NCI-H2081 (cell line): ENCODE measurements around the gene KPTN.

Source experiments
- DNase-seq, 2 experiments: peaks; one replicate each; lab custom pipeline; 2025; lab: John Stamatoyannopoulos, UW

The KPTN gene

DNA sequence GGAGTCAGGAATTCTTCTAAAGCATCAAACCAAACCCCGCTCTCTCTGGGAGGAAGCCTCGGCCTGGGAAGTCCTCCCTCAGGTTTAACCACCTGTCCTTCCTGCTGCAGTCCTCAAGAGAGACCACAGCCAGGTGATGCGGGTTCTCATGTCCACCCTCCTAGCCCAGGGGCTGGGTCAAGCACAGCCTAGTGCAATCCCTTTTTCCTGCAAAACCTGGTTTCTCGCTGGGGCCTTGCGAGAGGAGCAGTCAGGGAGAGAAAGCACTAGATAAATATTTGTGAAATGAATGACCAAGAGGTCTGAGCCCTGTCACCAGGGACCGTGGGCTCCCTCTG, 14.7 kb downstream of the KPTN start:
- DNase-seq, result no peak

DNA sequence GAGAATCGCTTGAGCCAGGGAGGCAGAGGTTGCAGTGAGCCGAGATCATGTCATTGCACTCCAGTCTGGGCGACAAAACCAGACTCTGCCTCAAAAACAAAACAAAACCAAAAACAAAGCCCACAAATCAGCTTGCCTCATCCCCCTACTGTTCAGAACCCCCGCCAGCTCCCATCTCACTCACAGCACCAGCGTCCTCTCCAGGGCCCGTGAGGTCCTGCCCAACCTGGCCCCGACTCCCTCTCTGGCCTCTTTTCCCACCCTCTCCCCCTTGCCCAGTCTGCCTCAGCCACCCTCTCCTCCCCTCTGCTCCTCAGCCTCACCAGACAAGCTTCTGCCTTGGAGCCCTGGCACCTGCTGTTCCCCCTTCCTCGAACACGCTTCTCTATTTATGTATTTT, 16.1 kb downstream of the KPTN start:
- DNase-seq, result no peak

DNA sequence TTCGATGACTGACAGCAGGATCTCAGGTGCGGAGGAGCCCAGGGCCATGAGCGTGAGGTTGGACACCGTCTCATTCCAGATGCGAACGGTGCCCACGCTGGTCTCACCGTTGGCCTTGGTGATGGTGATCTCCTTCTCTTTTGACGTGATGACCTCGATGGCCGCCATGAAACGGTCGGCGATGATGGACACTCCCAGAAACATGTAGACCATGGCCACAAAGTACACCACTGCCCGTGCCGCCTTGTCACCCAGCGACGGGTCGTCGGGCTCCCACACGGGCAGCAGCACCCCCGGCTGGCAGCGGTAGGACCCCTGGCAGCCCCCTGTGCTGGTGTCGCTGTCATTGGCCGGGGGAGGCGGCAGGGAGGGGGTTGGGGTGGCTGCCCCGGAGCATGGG, 18.1 kb downstream of the KPTN start:
- no peak for DNase-seq

DNA sequence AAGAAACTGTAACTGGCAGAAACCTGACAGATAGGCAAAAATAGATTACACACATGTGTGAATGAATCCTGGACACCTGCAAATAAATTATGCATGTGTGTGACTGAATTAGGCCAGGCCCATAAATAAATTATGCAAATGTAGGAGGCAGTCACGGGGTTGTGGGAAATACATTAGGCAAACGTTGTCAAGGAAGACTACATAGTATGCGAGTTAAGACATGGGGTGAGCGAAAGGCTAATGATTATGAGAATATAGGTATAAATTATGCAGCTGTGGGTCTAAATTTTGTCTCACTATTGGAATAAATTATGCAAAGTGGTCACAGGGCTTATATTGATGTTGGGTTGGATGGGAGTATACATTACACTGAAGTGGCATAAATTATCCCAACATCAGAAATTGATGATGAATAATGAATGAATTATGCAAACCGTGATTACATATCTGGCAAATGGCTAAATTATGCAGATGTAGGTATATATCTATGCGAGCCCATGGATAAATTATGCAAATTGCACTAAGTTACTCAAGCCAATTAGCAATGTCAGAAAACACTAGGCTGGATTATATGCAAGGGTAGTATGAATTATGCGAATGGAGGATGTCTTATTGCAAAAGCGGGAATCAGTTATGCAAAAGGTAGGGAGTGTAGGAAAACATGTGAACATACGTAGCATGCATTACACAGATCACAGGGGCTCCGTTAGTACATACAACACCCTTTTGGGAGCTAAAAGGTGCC, 19.2 kb downstream of the KPTN start:
- DNase-seq, result no peak

DNA sequence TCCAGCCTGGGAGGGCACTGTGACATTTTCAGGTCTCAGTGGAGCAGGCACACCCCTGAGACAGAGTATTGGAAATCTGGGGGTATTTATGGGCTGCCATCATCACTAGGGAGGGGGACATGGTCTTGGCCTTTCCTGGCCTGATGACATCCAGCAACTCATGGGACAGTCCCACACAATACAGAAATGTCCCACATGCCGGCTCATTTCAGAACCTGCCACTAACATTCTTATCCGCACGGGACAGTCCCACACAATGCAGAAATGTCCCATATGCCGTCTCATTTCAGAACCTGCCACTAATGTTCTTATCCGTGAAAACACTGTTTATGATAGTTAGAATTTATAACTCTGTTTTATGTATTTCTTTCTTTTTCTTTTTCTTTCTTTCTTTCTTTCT, 22.1 kb downstream of the KPTN start:
- DNase-seq, result no peak

DNA sequence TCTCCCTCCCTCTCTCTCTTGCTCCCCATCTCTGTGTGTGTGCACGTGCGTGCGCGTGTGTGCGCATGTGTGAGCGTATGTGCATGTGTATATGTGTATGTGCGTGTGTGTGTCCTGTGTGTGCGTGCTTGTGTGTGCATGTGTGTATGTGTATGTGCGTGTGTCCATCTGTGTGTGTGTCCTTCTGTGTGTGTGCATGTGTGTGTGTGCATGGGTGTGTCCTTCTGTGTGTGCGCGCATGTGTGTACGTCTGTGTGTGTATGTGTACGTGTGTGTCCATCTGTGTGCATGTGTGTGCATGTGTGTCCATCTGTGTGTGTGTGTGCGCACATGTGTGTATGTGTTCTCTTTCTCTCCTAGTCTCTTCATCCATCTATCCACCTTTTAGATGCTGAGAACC, 24.5 kb downstream of the KPTN start:
- DNase-seq, result no peak

DNA sequence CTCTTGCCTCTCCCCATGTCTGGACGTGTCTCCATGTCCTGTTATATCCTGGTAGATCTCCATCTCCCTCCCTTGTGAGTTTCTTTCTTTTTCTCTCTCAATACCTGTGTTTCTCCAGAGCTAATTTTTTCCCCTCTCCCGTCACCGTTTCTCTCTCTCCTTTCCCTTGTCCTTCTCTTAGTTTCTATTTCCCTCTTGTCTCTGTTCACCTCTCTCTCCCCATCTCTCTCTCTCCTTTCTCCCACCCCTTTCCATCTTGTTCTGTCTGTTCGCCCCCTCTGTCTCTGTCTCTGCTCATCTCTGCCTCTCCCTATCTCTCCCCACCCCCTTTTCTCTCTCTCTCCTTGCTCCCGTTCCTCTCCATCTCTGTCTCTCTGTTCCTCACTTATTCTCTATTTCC, 25.3 kb downstream of the KPTN start:
- no peak for DNase-seq

DNA sequence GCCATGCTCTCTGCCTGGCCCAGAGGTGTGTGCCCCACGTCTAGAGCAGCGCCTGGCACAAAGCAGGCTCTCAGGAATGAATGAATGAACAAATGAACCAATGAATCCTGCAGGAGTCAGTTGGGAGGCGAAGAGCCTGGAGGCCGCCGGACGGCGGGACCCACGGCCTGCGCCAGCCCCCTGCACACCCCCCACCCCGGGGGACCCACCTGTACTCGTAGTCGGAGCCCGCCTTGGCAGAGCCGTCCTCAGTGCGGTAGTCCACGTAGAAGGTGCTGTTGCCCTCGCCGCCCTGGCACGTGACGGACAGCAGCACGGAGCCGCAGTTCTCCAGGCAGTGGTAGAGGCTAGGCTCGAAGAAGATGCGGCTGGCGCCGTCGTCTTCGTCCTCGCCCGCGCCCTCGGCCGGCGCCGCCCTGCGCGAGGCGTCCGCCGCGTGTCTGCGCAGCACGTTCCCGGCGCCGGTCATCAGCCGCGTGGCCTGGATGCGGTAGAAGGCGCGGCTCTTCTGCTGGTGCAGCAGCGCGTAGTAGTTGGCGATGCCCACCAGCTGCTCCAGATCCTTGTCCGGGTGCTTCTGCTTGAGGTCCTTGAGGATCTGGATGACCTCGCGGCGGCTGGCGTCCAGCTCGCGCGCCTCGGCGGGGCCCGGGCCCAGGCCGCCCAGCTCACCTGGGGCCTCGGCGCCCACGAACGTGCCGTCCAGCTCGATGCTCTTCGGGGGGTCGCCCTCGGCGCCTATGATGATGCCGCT, 27.1 kb downstream of the KPTN start:
- no peak for DNase-seq

DNA sequence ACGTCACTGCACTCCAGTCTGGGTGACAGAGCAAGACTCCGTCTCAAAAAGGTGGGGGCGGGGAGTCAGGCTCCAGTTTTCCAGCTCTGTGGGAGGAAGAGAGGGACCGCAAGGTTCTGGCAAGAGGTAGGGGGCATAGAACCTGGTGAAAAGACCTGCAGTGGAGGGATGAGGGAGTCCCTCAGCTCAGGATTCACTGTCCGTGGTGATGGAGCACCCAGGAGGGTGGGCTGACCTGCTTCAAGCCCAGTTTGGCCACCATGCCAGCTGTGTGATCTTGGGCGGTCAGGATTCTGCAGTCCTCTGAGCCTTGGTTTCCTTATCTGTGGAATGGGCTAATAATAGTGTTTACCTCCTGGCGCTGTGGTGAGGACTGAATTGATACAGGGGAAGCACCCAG, 33.5 kb downstream of the KPTN start:
- DNase-seq, result no peak

DNA sequence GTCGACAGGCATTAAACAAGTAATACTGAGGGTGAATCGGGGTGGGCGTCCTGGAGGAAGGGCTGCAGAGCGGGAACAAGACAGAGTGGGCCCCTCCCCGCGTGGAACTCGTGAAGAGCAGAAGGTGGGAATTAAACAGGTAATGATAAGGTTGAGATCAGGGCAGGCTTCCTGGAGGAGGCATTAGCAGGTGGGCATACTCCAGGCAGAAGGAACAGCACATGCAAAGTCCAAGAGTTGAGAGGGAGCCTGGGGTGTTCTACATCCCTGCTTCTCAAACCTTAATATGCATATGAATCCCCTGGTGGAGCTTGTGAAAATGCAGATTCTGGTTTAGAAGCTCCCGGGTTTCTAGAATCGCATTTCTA, 35.7 kb downstream of the KPTN start:
- DNase-seq, result no peak

DNA sequence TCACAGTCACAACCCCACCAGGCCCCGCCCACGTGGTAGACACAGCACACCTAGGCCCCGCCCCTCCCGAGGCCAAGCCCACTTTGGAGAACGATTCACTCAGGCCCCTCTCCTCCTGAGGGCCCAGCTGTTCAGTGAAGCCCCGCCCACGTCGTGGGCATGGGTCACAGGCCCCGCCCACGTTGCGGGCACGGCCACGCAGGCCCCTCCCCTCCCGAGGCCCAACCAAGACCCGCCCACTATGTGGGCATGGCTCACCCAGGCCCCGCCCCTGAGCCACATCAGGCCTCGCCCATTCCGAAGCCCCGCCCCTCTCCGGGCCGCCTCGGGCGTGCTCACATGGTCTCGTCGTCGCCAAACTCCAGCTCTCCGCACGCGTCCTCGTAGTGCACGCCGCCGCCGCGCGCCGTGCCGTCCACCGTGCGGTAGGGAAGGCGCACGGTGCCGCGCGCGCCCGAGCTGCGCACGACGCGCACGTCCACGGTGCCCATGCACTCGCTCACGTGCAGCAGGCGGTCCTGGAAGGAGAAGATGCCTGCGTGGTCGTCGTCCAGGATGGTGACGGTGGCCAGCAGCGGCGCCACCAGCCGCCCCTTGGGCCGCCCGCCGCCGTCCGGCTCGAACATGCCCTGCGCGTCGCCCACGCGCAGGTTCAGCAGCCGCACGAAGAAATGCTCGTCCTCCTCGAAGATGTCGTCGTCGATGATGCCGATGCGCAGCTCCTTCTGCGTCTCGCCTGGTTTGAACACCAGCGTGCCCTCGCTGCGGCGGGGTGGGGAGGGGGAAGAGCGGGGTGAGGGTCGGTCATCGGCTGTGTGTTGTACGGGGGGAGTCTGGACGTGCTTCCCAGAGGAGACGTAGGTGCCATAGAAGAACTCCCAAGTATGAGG, 36.3 kb downstream of the KPTN start:
- peak; percentile 26 to 53 for DNase-seq

DNA sequence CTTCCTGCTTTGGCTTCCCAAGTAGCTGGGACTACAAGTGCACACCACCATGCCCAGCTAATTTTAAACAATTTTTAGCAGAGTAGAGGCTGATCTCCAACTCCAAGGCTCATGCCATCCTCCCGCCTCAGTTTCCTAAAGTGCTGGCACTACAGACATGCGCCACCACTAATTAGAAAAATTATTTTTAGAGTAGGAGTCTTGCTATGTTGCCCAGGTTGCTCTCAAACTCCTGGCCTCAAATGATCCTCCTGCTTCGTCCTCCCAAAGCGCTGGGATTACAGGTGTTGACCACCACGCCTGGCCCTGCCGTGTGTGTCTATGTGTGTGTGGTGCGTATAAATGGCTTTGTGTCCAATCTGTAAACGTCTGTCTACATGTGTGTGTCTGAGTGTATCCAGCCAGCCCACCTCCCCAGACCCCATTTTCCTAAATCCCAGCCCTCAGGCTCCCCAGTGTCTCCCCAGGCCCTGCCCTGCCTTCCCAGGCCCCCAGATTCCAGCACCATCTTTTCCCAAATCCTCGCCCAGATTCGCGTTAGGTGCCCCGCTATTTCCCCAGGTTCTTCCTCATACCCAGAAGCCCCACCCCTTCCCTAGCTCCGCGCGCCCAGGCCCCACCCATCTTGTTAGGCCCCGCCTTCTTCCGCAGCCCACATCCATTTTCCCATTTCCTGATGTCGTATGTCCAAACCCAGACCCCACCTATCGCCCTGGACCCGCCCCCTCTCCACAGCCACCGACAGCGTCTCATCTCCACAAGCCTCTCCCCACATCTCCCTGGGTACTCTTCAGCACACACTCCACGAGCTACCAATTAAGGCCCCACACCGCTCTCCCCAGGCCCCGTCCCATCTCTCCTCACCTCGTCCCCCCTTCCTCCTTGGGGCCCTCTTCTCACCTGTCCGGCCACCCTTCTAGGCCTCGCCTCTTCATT, 37.2 kb downstream of the KPTN start:
- peak in 1 of 2 experiments; percentile 50 for DNase-seq

DNA sequence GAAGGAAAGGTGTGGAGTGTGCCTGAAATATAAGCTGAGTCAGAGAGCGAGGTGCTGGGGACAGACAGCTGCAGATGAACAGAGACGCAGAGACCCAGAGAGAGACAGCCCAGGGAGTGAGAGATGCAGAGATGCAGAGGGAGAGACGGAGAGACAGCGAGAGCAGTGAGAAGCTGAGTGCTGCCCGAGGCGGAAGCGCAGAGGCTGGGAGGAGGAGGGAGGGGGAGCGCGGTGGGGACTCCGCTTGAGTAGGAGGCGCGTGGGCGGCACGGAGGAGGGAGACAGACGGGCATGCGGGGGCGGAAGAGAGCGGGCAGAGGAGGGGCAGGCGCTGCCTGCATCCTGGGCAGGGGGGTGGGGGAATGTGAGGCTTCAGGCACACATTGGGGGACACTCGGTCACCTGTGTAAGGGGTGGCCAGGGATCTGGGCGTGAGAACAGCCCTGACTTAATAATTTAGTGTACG, 38.0 kb downstream of the KPTN start:
- peak; percentile 74 to 77 for DNase-seq

DNA sequence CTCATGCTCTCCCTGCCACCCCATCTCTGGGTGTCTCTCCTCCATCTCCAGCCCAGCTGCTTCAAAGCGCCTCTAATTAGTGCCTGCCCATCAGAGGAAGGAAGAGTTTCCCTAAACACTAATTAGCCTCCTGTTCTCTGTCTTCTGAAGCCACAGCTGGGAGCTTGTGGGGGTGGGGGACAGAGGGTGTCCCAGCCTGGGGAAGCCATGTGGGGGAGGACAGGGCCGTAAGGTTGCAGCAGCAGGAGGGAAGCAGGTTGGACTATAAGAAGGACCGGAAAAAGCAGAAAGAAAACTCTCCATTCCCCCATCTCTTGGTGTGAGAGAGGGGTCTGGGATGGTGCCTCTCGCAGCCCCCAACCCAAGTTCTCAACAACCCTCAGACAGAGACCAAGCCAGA, 38.5 kb downstream of the KPTN start:
- DNase-seq, result no peak

DNA sequence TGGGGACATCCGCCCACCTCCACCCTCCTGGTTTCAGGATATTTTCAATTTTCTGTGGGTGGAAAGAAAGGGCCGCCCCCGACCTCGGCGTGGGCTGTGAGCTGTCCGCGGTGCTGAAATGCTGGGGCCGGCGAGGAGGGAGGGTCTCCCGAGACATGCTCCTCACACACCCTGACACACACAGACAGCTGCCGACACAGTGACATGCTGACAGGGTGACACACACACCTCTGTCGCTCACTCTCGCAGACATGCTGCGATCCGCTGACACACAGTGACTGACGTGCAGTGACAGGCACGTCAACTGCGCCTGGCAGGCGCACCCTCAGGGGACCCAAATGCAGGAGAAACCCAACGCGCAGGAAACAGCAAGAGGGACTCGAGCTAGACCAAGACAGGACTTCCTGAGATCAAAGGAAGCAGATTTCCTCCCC, 39.6 kb downstream of the KPTN start:
- DNase-seq, result no peak

DNA sequence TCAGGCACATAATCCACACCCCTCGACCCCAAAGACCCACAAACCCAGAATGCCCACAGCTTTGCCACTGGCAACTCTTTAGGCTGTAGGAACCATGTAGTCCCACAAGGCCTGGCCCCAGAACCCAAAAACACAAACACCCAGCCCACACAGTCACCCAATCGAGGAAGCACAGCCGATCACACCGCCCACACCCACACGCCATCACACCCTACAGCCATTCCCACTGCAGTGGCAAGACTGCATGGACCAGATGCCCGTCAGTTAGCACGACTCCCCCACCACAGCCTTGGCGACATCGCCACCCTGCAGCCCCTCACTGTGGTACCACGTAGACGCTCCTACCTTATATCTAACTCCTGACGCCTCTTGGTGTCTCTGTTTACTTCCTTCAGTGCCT, 40.7 kb downstream of the KPTN start:
- no peak for DNase-seq

DNA sequence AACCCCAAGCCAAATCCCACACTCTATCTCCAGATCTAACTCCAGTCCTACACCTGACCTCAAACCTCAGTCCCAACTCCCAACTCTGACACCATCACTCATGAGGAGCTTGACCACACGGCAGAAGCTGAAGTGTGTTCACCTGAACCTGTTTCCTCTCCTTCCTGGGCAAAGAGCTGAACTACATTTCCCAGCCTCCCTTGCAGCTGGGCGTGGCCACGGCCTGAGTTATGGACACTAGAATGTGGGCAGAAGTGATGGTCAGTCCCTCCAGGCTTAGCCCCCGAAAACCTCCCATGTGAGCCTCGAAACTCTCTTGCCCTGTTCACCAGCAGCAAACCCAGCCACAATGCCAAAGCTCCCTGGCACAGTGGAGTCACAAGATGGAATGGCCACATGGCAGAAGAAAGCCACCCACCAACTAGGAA, 45.2 kb downstream of the KPTN start:
- peak in 1 of 2 experiments; percentile 17 for DNase-seq

DNA sequence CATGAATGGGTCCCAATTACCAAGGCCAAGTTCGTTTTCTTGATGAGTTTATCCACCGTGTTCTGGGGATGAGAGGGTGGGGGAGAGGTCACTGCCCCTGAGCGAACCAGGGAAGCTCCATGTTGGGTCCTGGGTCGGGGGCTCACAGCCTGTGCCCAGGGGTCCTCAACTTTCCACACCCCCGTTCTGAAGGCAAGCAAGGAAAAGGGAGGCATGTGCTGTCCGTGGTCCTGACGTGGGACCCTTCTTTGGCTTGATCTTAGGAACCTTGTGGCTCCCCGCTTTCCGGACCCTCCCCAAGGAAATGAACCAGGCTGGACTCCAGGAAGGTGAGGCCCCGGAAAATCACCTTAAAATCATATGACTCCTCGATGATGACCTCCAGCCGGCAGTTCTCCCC, 46.5 kb downstream of the KPTN start:
- DNase-seq, result no peak

DNA sequence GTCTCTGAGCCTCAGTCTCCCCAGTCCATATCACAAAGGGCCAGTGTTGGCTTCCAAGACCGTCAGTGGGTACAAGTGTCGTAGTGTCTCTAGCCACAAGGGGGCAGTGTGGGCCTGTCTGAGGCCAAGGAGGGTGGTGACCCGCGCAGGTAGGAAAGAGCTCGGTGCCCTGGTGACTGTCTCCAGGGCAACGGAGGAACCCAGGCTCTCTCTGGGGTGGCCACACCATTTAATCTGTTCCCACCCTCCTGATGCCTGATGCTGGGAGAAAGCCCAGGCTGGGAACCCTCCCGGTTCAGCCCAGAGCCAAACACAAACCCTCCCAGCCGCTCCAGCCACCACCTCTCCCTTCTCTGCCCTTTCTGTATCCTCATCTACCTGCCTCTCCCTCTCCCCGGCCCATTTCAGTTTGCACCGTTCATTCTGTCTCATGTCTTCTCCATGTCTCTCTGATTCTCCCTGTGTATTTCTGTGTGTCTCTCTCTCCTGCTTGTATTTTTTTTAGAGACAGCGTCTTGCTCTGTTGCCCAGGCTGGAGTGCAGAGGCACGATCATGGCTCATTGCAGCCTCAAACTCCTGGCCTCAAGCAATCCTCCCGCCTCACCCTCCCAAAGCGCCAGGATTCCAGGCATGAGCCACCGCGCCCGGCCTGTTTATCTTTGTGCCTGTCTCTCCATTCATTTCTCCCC, 47.2 kb downstream of the KPTN start:
- peak; percentile 72 to 78 for DNase-seq

DNA sequence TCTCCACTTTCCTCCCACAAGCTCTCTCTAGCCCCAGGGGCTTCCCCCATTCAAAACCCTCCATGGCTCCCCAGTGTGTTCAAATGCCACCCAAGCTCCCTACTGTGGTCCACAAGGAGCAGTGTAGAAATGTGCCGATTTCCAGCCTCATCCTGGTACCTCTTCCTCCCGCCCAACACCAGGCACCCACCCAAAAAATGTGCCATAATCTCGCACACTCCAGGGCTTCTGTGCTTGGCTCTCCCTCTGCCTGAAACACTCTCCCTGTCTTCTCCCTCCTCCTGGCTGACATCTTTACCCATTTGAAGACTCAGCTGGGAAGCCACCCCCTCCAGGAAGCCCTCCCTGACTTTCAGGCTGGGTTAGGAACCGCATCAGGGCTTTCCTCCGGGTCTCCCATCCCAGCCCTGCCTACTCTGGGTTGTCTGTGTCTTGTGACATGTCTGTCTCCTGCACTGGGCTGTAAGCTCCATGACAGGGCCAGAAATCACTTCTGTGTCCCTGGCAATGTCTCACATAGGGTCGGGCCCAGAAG, 48.1 kb downstream of the KPTN start:
- no peak for DNase-seq

DNA sequence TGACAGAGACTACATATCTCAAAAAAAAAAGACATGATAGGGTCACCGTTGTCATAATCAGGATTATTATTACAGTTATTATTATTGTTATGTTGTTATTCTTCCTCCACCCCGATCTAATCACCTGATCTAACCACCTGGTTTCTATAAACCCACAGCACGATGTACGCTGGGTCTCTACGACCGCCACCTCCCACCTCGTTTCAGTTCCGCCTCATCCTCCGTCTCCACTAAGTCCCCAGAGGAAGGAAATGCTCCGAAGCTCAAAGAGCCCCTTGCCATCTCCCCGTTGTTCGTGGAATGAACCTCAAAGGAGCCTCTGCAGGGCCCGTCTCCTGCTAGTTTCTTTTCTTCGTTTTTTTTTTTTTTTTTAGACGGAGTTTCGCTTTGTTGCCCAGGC, 48.8 kb downstream of the KPTN start:
- DNase-seq, result no peak
